ENCODE data around the gene ABCG1. TPM values are rescaled to one million over a fixed set of nuclear protein-coding genes. Genes with fewer than 3 reads are reported as not detected.
A peak's percentile ranks its signal among the peaks of the same experiment; 100 is the strongest.
"Not testable (repeated sequence)": the region's sequence is repeated elsewhere in the genome, so short reads cannot be mapped to it uniquely, and the experiment has no call there.

Gene ABCG1
- 1 to 10 TPM in 11 of 12 donors, not detected in 1; 4.5 to 9.3 (median 6.8) TPM for polyA plus RNA-seq (ENCODE audit: insufficient read length in 12 of 12)
- long read RNA-seq, donor 1, partial matches to known transcripts = 7,564 of 7,865 reads
- long read RNA-seq, donor 1, other reads (novel, unspliced or antisense) = 300 of 7,865 reads
- long read RNA-seq, donor 2, partial matches to known transcripts = 0 of 1 reads
- long read RNA-seq, donor 2, other reads (novel, unspliced or antisense) = 0 of 1 reads
- long read RNA-seq, donor 3, partial matches to known transcripts = 0 of 1 reads
- long read RNA-seq, donor 3, other reads (novel, unspliced or antisense) = 0 of 1 reads
- long read RNA-seq, donor 4, partial matches to known transcripts = 0 of 1 reads
- long read RNA-seq, donor 4, other reads (novel, unspliced or antisense) = 0 of 1 reads
- long read RNA-seq, donor 5, partial matches to known transcripts = 0 of 2 reads
- long read RNA-seq, donor 5, other reads (novel, unspliced or antisense) = 0 of 2 reads
- long read RNA-seq, donor 6 = 0 reads
- long read RNA-seq, donor 7 = 0 reads
- long read RNA-seq, donor 8, partial matches to known transcripts = 17 of 18 reads
- long read RNA-seq, donor 8, other reads (novel, unspliced or antisense) = 0 of 18 reads
- long read RNA-seq, donor 9, partial matches to known transcripts = 9 of 9 reads
- long read RNA-seq, donor 9, other reads (novel, unspliced or antisense) = 0 of 9 reads
- long read RNA-seq, donor 10, partial matches to known transcripts = 0 of 1 reads
- long read RNA-seq, donor 10, other reads (novel, unspliced or antisense) = 0 of 1 reads
- long read RNA-seq, donor 11, partial matches to known transcripts = 5 of 7 reads
- long read RNA-seq, donor 11, other reads (novel, unspliced or antisense) = 0 of 7 reads

GRCh38 chr21:42218836-42219605 is at the start of gene ABCG1:
Gene ABCG1 (plus strand): TSS chr21:42219140. CDS start chr21:42219263, 123 bp downstream.
- DNase-seq = no peak

- DNase-seq = no peak
These were observed 49.2 kb upstream of the ABCG1 start for GRCh38 chr21:42169758-42170157.

- no peak for DNase-seq
These were observed 47.6 kb upstream of the ABCG1 start for GRCh38 chr21:42171091-42172053.

- DNase-seq = no peak
These were observed 46.1 kb upstream of the ABCG1 start for GRCh38 chr21:42172596-42173483.

GRCh38 chr21:42174173-42174572 is 44.8 kb upstream of the ABCG1 start:
- no peak for DNase-seq

- no peak for DNase-seq
These were observed 43.7 kb upstream of the ABCG1 start for GRCh38 chr21:42175110-42175710.

GRCh38 chr21:42176859-42177258 is 42.1 kb upstream of the ABCG1 start:
- DNase-seq = peak; percentile 71

- no peak for DNase-seq
These were observed 39.6 kb upstream of the ABCG1 start for GRCh38 chr21:42179316-42179715.

- DNase-seq = not testable (repeated sequence)
These were observed 38.9 kb upstream of the ABCG1 start for GRCh38 chr21:42180001-42180400.

- no peak for DNase-seq
These were observed 36.1 kb upstream of the ABCG1 start for GRCh38 chr21:42182713-42183371.

GRCh38 chr21:42183374-42184266 is 35.3 kb upstream of the ABCG1 start:
- no peak for DNase-seq

- DNase-seq = no peak
These were observed 32.3 kb upstream of the ABCG1 start for GRCh38 chr21:42186591-42186990.

- DNase-seq = peak; percentile 41
These were observed 30.8 kb upstream of the ABCG1 start for GRCh38 chr21:42187976-42188653.

- DNase-seq = no peak
These were observed 30.3 kb upstream of the ABCG1 start for GRCh38 chr21:42188663-42189062.

- no peak for DNase-seq
These were observed 29.5 kb upstream of the ABCG1 start for GRCh38 chr21:42189431-42189830.

- no peak for DNase-seq
These were observed 29.0 kb upstream of the ABCG1 start for GRCh38 chr21:42189860-42190485.

GRCh38 chr21:42190486-42190863 is 28.5 kb upstream of the ABCG1 start:
- DNase-seq = no peak
